ENCODE results near the gene OSBPL5.
"Not testable (repeated sequence)": the region's sequence is repeated elsewhere in the genome, so short reads cannot be mapped to it uniquely, and the experiment has no call there.

The OSBPL5 gene

DNA sequence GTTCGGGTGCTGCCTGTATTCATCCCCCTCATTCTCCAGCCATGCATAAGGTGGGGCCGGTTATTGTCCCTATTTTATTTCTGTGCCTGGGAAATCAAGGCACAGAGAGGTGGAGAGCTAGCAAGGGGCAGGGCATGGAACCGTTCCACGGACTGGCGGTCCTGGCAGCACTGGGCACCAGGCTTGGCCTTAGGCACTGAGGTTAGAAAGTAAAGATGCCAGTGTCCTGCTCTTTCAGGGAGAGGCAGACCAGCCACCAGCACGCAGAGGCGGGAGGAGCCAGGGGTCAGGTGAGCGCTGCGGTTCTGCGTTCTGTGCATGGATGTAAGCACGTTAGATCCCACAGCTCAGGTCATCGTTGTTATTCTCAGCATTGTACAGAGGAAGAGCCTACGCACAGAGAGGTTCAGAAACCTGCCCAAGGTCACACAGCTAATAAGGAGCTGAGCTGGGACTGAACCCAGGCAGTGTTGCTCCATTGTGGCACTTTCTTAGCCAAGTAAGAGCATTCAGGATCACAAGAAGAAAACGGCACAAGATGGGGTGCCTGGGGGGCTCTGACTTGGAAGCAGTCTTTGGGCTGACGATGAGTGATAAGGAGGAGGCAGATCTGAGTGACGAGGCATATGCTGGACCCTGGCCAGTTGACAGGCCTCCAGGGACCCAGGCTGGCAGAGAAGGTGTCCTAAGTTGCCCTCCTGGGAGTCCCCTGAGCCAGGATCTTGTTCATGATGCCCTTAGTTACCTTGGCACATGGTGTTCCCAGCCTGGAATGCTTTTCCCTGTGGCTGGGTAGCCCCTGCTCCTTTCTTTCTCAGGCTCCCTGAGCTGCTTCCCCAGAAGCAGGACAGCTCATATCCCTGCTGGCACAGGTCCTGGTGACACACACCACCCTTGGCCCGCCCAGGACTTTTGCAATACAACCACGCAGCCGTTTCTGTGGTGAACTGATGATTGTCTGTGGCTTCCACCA, 41.1 kb downstream of the OSBPL5 start:
- no peak for DNase-seq (ENCODE audit: low read depth in 2 of 2, low spot score in 1 of 2)

DNA sequence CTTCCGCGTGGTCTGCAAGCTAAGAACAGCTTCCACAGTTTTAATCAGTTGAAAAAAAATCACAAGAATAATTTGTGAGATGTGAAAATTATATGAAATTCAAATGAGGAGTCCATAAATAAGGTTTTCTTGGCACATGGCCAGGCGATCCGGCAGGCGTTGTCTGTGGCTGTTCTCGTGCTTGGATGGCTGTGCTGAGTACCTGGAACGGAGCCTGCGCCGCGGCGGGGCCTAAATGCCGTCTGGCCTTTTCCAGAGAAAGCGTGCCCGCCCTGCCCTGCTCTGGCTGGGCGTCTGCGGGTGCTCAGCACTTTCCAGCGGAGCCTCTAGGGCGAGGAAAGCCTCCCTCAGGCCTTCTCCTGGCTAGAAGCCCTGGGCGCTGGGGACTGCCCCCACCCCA, 41.8 kb downstream of the OSBPL5 start:
- DNase-seq (ENCODE audit: low read depth in 2 of 2, low spot score in 1 of 2) = no peak

DNA sequence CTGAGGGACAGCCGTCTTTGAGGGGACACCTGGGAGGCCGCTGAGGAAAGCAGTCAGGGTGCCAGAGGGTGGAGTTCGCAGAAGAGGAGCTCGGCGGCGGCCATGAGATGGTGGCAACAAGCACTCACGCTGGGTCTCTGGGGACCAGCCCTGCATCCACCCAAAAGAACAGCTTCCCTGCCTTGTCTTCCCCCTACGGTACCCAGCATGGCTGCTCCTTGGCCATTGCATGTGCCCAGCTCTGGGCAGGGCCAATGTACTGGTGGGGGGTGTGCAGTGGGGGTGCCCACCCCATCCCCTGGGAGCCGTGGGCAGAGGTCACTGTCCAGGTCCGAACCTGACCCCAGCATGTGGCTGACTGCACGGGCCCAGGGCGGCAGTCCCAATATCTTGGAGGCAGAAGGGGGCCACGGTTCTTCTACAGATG, 42.3 kb downstream of the OSBPL5 start:
- DNase-seq (ENCODE audit: low read depth in 2 of 2, low spot score in 1 of 2) = no peak

DNA sequence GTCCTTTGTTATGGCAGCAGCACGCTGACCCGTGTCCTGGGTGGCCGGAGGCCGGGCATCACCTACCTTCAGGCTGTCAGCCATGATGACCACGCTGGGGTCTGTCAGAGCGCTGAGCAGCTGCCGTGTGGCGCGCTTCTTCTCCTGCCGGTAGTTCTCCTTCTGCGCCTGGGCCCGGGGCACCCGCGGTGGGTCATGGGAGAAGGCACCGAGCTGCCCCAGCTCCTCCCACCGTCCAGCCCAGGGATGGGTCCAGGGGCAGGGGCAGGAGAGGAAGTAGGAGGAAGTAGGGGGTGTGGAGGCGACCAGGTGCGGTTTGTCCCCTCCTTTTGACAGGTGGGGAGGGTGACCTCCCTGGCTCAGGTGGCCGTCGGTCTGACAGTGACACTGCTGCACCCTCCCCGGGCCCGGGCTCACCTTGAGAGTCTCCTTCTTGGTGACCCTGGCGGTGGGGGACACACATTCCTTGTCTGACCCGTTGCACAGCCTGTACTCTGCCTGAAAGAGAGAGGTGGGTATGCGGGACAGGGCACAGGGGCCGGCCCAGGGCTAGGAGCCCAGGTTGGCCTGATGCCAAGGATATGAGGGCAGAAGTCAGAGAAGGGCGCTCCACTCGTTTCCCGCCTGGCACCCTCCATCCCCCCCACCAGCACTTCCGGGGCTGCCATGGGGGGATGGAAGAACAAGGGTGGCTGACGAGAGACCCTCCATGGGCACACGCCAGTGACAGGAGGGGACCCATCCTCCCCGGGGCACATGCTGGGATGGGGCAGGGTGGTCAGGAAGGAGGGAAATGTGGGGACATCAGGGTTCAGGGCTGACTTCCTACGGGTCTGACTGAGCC, 43.0 kb downstream of the OSBPL5 start:
- no peak for DNase-seq (ENCODE audit: low read depth in 2 of 2, low spot score in 1 of 2)

DNA sequence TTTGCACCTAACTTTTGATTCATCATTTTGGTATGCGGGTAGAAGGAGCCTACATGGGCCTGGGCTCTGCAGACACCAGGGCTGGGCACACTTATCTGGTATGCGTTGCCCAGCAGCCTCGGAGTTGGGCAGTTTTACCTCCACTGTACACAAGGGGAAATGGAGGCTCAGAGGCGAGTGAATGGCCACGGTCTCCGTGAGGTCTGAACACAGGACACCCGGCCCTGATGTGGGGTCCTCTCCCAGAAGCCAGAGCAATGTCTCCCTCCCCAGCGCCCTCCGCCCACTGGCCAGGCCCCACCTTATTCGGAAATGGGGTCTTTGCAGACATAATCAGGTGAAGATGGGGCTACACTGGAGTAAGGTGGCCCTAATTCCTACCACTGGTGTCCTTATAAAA, 43.7 kb downstream of the OSBPL5 start:
- no peak for DNase-seq (ENCODE audit: low read depth in 2 of 2, low spot score in 1 of 2)

DNA sequence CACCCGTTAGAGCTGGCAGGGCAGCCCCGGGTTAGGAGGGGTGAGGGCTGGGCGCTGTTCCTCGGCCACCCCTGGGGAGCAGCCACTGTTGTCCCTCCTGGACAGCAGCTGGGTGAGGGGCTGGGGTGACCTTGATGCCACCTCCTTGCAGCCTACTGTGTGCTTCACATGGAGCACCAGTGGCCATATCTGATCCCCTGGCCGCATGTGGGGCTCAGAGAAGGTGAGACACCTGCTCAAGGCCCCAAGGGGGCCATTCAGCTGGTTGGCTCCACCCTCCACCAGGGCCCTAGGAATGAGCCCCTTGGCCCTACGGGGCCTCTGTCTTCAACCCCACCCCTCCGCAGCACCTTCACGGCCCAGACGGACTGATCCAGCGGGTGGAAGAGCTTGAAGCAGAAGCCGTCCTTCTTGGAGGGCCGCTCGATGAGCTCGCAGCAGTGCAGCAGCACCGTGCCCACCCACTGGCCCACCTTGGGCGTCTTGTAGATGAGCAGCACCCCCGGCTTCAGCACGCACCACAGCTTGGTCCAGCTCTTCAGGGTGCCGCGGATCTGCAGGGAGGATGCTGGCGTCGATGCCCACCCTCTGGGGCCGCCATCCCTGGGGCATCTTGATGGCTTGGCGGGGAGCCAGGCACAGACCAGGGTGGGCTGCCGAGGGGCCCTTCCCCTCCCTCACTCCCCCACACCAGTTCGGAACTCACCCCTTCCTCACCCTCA, 44.9 kb downstream of the OSBPL5 start:
- DNase-seq (ENCODE audit: low read depth in 2 of 2, low spot score in 1 of 2) = no peak

DNA sequence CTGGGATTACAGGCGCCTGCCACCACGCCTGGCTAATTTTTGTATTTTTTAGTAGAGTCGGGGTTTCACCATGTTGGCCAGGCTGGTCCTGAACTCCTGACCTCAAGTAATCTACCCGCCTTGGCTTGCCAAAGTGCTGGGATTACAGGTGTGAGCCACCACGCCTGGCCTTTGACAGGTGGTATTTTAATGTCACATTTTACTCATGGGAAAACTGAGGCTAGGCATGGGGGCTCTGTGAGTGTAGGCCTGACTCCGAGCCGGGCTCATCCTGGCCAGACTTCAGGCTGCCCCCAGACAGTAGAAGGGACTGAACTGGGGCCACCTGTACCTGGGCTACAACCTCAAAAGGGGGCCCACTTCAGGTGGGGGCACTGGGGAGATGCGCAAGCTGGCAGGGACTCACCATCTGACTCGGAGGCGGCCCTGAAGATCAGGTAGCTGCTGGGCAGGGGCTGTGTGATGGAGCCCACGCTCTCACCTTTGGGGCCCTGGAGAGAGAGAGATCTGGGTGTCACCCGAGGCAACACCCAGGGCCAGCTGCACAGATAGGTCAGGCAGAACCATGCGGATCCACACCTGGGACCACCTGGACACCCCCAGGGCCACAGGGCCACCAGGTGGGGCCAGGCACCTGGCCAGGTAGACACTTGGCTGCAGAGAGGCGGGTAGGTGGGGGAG, 45.8 kb downstream of the OSBPL5 start:
- DNase-seq (ENCODE audit: low read depth in 2 of 2, low spot score in 1 of 2) = no peak

DNA sequence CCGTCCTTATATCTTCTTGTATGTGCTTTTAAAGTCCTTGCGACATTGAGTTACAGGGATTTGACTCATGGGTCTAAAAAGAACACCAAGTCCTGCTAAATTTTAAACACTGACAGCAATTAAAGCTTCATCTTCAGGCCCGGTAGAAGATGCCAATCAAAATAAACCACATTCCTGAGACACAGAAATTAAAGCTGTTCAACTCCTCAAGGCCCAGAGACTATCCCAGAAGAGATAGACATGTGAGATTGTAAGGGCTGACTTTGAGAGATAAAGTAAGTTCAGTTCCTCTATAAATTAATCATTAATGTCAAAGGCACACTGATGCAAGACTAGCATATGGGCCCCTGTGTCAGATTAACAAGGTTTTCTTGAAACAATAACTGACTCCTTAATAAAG, 49.8 kb downstream of the OSBPL5 start:
- no peak for DNase-seq (ENCODE audit: low read depth in 2 of 2, low spot score in 1 of 2)

DNA sequence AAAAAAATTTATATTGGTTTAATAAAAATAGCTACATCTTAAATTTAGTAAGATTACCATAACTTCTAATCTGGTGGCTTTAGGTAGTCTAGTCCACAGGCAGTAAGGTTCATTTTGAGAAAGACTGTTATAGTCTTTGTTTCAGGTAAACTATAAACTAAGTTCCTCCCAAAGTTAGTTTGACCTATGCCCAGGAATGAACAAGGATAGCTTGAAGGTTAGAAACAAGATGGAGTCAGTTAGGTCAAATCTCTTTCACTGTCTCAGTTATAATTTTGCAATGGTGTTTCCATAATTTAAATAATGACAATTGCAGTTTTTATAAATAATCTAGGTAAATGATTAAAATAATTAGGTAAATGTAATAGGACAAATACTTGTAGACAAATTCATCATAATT, 51.4 kb downstream of the OSBPL5 start:
- not testable (repeated sequence) for DNase-seq (ENCODE audit: low read depth in 2 of 2, low spot score in 1 of 2)

DNA sequence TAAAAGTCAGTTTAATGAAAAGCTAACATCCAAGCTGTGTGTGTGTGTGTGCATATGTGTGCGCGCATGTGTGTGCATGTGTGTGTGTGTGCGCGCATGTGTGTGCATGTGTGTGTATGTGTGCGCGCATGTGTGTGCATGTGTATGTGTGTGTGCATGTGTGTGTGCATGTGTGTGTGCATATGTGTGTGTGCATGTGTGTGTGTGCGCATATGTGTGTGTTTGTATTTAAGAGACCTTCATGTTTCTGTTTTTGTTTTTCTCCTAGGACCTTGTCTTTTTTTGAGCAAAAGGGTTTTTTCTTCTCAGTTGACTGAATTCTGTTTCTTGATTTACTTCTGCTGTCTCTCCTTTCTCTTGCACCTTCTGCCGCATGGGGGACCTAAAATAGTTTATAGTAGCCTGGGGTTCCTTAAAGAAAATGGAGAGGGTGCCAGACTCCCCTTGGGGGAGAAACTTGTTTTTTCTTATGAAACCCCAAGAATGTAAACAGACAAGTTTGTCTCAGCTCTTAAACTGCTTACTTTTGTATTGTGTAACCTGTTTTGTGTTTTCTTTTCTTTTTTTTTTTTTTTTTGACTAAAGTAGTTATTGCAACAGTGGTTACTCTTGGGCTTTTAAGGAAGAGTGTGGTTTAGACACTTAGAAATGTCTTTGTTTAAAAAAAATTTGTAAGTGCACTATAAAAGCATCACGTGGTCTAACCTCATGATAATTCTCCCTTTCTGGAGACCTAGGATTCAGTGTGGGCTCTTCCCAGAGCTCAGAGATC, 53.0 kb downstream of the OSBPL5 start:
- no peak for DNase-seq (ENCODE audit: low read depth in 2 of 2, low spot score in 1 of 2)

DNA sequence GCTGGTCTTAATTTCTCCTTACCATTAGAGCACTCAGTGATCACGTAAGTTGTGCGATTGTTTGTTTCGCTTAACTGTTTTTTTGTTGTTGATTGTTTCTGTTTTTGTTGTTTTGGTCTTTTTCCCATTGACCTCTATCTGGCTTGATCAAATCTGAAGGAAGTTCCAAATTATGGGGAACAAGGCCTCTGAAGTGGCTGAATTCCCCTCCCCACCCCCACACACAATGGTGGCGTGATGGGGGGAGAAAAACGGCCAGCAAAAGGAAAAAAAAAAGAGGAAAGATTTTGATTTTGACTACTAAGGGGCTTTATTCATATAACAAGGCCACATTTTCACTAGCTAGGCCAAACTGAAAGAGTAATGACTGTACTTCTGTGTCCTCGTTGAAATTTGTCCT, 53.6 kb downstream of the OSBPL5 start:
- DNase-seq (ENCODE audit: low read depth in 2 of 2, low spot score in 1 of 2) = no peak

DNA sequence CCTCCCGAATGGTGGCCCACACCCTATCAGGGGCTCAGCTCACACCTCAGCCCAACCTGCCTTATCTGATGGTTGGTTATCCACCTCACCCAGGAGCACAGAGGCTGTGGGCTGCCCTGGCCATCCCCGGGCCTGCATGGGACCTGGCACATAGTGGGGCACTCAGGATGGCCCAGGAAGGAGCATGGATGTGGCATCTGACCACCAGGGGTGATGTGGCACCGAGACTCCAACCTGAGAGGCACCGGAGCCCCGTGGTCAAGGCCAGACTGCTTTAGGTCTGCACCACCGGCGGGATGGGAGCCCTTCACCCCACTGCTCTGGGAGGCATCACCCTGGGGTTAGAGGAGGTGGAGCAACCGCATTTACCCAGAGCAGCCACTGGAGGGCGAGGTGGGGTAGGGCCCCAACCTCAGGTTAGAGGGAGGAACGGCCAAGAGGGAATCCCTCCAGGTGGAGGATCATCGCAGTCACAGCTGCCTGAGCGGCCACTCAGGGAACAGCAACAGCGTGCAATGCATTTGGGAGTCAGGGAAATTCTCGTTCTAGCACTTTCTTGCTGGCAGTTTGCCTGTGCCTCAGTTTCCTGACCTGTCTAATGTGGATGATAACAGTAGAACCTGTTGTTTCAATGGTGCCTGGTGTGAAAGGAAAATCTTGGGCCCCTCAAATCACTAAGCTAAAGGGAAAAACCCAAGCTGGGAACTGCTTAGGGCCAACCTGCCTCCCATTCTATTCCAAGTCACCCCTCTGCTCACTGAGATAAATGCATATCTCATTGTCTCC, 55.0 kb downstream of the OSBPL5 start:
- DNase-seq (ENCODE audit: low read depth in 2 of 2, low spot score in 1 of 2) = no peak

DNA sequence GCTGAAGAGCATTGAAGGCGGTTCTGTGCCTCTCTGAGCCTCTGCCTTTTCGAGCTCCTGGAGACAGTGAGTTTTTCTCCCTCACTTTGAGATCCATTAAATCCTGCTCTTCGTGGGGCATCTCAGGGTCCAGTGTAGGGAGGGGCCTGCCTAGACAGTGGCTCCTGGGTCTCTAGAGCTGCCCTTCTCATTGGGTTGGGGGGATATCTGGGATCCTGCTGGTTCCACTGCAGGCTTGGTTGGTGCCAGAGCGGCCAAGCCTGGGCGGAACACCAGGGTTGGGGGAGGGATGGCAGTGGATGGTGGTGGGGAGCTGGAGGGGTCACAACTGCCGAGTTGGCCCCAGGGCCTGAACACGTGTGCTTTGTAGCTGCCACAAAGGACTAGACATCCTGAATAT, 55.7 kb downstream of the OSBPL5 start:
- no peak for DNase-seq (ENCODE audit: low read depth in 2 of 2, low spot score in 1 of 2)

DNA sequence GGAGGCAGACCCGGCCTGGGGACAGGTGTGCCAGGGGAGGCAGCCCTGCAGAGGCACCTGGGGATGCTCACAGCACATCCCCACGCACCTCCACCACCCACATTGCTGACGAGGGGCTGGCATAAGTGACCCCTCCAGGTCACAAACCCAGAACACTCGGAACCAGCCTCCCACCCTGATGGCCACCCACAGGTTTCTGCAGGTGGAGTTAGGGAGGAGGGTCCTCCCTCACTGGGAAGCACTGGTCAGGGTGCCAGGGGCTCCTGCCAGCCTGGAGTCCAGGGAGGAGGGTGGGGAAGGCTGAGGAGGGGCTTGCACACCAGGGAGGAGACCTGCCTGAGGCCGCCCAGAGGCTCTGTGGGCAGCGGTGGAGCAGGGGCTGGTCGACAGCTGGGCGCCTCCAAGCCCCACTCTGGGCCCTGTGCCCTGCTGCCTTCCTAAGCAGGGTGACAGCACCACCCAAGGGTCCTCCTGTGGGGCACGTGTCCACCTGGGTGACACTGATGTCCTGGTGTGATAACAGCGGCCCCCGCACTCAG, 56.9 kb downstream of the OSBPL5 start:
- no peak for DNase-seq (ENCODE audit: low read depth in 2 of 2, low spot score in 1 of 2)

DNA sequence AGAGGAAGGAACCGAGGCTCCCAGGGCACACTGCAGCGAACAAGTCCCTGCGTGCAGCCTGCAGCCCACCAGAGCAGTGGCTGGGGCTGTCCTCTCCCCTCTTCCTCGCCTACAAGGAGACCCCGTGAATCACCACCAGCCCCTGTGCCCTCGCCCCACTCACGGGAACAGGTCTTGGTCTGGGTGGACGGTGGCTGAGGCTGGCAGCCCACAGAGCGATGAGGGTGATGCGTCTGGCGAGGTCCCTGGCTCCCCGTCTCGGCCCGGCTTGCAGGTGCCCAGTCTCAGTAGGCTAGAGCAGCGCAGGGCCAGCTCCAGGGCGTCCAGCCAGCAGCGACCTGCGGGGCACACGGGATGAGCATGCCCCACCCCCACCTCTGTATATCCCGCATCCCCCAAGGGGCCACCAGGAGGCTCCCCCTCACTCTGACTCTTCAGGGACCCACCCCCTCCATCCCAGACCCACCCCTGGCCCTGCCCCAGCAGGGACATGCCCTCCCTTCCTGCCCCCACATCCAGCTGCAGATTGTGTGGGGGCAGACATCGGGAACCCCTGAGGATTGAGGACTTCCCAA, 57.4 kb downstream of the OSBPL5 start:
- no peak for DNase-seq (ENCODE audit: low read depth in 2 of 2, low spot score in 1 of 2)

DNA sequence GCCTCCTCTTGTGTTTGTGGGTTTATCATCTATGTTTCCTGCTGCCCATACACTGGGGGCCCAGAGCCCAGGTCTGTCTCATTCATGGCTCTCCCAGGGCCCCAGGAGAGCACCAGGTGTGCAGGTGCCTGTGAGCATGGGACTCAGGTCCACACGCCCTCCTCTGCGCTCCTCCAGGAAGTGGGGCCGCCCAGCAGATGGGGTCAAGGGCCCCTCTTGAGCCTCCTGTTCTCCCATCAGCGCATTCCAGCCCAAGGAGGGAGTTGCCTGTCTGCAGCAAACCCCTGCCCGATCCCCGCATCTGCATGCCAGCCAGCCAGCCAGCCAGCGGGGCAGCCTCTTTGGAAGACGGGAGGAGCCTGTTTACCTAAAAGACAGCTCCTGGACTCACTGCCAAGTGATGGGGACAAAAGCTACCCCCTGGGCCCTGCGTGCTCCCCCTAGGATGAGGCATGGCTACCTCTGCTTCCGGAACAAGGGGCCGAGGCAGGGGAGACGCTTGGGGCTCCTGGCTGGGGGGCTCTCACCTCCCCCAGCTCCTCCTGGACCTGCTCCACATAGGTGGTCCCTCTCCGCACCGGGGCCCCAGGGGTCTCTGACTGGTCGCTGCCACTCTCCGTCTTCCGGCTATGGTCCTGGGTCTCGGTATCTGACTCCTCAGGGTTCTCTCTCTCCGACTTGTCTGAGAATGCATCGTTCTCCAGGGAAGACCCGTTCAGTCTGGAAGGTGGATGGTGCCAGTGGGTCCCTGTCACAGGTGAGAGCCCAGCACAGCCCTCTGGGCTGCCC, 58.2 kb downstream of the OSBPL5 start:
- DNase-seq (ENCODE audit: low read depth in 2 of 2, low spot score in 1 of 2) = no peak

DNA sequence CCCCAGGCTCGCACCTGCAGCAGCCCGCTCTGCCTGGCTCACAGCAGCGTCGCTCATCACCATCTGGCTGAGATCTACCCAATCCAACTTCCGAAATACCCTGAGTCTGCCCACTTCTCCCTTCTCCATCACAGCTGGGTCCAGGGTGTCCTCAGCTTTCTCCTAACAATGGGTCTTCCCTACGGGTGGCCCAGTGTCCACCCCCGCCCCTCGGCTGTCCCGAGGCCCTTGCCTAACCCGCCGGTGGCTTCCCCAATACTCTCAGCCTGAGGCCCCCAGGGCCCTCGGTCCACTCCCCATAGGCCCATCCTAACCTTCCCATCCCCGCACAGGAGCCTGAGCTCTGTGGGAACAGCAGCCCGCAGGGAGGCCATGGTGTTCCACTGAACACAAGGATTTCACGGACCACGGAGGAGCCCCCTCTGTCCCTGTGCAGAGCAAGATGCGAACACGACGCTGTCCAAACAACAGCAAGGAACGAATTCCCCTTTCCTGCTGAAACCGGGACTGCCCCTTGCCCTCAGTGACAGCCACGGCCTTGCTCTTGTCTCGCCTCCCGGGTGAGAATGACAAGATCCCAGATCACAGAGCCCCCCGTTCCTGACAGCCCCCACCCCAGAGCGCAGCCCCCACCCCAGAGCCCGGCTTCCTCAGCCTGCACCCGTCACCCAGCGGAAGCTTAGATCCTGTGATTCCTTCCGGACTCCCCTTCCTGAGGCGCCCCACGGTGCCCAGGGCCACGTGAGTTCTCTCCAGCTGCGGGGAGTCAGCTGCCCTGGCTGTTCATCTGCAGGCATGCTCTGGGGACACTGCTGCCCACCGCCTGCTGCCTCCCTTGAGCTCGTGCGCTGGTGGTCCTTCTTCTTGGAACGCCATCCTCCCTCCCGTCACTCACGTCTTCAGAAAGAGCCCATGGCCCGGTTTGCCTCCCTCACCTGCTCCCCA, 59.0 kb downstream of the OSBPL5 start:
- no peak for DNase-seq (ENCODE audit: low read depth in 2 of 2, low spot score in 1 of 2)

Data from stimulated activated CD8-positive, alpha-beta memory T cell treated with anti-CD3 and anti-CD28 coated beads, Interleukin-4, amount 100 ng/mL, for 4 hours (primary cell).